ENCODE measurements around the gene NCAM1. TPM values are rescaled to one million over a fixed set of nuclear protein-coding genes. Genes with fewer than 3 reads are reported as not detected.

Gene NCAM1
- total and polyA plus RNA-seq, 9 of the 15 experiments (the other 6 are each of a cell fraction or from before 2014, with no cell fraction given) = 0.09 to 0.23 TPM; not detected in 7

GRCh38 chr11:113295993-113296392, 334.8 kb downstream of the NCAM1 start:
- H3K9ac ChIP-seq (ENCODE audit: insufficient read depth in 1 of 2, low read depth in 2 of 2, low read length in 2 of 2) = no peak overlapping the region
- H3K9me3 ChIP-seq (replicated peaks; ENCODE audit: control insufficient read depth, insufficient read depth, low read depth, low read length) = no peaks in the 10 kb centered on the region
- H3K27me3 ChIP-seq (ENCODE audit: control insufficient read depth in 2 of 2, insufficient read depth in 2 of 2, low read length in 2 of 2) = peaks cover 2 to 24% of the 10 kb centered on the region in 2 experiments
- H3K4me2 ChIP-seq (ENCODE audit: insufficient read depth, low read length) = no peak overlapping the region
- no peak for ATAC-seq
- H3K79me2 ChIP-seq (ENCODE audit: control insufficient read depth, insufficient read depth, low read length) = no peaks in the 10 kb centered on the region
- in situ Hi-C loops (cut with MboI) (no loop called here), intact Hi-C loops (cut with micrococcal nuclease) (no loop called here)
- no peaks in the 10 kb centered on the region for H3K4me1 ChIP-seq (replicated peaks in 1 of 2; ENCODE audit: control insufficient read depth in 2 of 2, insufficient read depth in 2 of 2, low read length in 2 of 2)
- FAIRE-seq = no peak
- H3K27ac ChIP-seq (ENCODE audit: extremely low read depth, low read depth, low read length) = no peak overlapping the region
- H4K20me1 ChIP-seq (replicated peaks; ENCODE audit: control insufficient read depth, insufficient read depth, low read length) = peaks cover 3% of the 10 kb centered on the region; the same call in 1 of the 2 replicates
- no TSS peak for BruUV-seq (replicated peaks)
- DNase-seq (ENCODE audit: extremely low read depth in 1 of 4, low spot score in 3 of 4) = no peak
- H3K9me1 ChIP-seq (ENCODE audit: control insufficient read depth, insufficient read depth, low read length) = no peaks in the 10 kb centered on the region
- 0% methylated on average over 7 of the region's 7 CpGs for WGBS (ENCODE audit: insufficient coverage, low coverage, missing lambda C conversion rate)
- ChIA-PET CTCF (ENCODE audit: low intra/inter-chr PET ratio) (no interaction called here), POLR2A (interaction anchor here (0.5 kb wide), 1 partner anchor 220 kb away, joined by 3 read pairs; no protein-coding TSS in a partner anchor)
- H3K4me3 ChIP-seq = no peak overlapping the region
- no peak for TF ChIP-seq ZNF395 (CRISPR knock-in tag; IDR thresholded peaks at IDR 0.05)
- TF ChIP-seq NR4A1 (CRISPR knock-in tag; IDR thresholded peaks at IDR 0.05) = no peak
- no peak for TF ChIP-seq NR4A1 (tag; IDR thresholded peaks at IDR 0.05)
- no peak for TF ChIP-seq ETV5 (CRISPR knock-in tag; IDR thresholded peaks at IDR 0.05; ENCODE audit: low read depth)
- no peak for TF ChIP-seq TBP (optimal IDR thresholded peaks at IDR 0.05; ENCODE audit: low read depth, low read length)
- no peak overlapping the region for H2AFZ ChIP-seq (ENCODE audit: low read depth, low read length)
- no peaks in the 10 kb centered on the region for H3K36me3 ChIP-seq (ENCODE audit: control insufficient read depth, insufficient read depth, low read length)

All from K562 (cell line).